ENCODE measurements around the gene PTPN13.

PTPN13 gene

DNA sequence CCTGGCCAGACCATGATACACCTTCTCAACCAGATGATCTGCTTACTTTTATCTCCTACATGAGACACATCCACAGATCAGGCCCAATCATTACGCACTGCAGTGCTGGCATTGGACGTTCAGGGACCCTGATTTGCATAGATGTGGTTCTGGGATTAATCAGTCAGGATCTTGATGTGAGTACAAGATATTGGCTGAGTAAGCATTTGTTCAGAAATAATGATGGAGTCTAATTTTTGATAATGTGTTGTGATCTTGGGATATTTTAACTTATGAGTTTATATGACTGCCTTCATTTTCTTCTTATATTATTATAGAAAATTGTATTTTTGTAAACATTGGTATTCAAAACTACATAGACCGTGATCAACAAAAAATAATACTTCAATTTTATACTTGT lies 215.7 kb downstream of the PTPN13 start:
- no peak for FAIRE-seq
- DNase-seq (ENCODE audit: insufficient read length, low spot score): no peak

DNA sequence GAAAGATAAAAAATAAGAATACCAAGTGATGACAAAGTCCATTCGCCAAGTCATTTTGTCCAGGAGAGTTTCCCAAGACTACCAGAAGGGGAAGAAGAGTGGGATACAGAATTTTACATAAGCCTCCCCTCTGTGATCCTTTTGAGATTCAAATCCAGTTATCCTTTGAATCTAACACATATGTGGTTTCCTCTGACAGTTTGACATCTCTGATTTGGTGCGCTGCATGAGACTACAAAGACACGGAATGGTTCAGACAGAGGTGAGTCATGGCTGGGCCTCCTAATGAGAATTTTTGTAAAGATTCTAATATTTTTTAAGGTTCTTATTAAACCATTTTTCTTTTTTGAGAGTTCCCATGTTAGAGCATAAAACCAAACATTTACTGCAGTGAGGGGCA lies 216.7 kb downstream of the PTPN13 start:
- FAIRE-seq (no peak), DNase-seq (ENCODE audit: insufficient read length, low spot score) (no peak)

DNA sequence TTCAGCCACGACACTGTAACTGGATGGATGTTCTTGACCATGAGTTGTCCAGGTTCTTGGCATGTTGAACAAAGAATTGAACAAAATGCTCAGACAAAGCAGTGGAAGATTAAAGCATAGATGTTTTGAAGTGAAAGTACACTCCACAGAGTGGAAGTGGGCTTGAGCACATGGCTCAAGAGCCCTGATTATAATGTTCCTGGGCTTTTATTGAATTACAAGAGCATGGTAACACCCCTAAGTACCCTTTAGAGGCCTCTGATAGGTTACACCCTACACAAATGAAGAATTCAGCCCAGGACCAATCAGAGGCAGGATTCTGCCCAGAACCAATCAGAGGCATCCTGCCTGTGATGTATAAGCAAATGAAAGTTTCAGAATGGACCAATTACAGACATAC lies 221.5 kb downstream of the PTPN13 start:
- FAIRE-seq (no peak), DNase-seq (ENCODE audit: insufficient read length, low spot score) (no peak)

DNA sequence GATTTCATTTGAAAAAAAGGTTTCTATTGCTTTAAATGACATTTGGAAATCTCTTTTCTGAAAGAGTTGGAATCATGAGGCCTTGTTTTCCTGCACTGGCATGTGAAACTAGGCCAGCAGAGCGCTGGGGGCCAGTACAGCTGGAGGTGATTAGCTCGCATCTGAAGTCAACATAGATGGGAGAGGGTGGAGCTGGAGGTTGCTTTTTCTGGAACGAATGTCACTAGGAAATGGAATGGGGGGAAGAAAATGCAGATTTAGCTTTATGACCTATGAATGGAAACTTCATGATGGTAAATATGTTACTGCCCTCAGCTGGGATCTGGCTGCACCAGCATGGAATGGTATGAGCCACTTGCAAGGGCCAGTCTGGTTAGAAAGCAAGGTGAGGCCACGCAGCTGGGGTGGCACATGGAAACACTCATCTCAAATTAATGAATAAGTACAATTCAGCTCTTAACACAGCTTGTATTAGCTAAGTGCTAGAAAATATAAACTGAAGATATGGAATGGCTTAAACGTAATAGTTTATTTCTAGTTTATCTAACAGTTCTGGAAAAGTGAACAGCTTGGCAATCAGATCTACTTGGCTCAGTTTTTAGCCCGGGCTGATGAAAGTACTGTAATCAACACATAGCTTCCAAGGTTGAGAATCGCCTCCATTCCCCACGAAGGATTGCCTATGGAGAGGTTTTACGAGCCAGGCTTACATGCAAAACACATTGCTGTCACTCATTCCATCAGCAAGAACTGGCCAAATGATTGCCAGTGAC lies 222.6 kb downstream of the PTPN13 start:
- FAIRE-seq (no peak), DNase-seq (ENCODE audit: insufficient read length, low spot score) (no peak)

DNA sequence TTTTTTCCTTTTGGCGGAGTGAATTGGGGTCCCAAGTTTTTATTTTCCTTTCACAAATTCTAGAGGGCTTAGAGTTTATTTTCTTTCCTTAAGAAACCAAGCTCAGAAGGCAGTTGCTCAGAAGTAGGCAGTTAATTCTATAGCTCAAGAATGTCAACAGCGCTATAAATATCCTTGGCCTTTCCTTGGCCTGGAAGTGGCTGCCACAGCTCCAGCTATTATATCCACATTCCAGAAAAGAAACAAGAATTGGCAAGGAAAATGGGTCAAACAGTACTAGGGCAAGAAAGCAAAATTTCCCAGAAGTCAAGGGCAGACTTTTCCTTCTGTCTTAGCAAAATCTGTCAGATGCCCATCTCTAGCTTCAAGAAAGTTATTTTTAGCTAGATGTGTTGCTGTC lies 224.1 kb downstream of the PTPN13 start:
- FAIRE-seq (no peak), DNase-seq (ENCODE audit: insufficient read length, low spot score) (no peak)

DNA sequence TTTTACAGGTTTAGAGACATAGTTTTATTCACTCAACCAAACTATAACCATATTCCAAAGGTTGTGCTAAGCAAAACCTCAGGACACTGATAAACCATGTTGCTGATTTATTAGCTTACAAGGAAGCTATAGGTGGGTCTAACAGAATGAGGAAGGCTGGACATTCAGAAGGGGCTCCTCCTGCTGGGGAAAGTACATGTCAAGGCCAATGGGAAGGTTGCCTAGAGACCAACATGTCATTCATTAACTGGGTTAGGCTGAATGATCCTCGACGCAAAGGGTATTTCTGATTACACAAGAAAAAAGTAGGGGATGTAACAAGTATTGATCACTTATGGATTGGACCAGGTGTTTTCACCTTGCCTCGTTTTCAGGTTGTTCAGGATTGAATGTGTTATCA lies 224.7 kb downstream of the PTPN13 start:
- no peak for DNase-seq (ENCODE audit: insufficient read length, low spot score)
- no peak for FAIRE-seq

DNA sequence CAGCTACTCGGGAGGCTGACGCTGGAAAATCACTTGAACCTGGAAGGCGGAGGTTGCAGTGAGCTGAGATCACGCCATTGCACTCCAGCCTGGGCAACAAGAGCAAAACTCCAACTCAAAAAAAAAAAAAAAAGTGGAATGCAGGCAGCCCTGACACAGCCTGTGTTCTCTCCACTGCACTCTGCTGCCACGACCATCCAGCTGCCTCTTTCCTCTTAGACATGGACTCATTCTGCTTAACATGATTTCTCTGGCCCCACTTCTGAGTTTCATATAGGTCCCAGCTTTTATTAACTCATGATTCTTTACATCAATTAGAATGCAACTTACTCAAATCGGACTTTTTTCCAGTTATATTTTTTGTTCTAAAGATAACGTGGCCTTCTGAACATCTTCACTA lies 225.4 kb downstream of the PTPN13 start:
- no peak for DNase-seq (ENCODE audit: insufficient read length, low spot score)
- FAIRE-seq: no peak

DNA sequence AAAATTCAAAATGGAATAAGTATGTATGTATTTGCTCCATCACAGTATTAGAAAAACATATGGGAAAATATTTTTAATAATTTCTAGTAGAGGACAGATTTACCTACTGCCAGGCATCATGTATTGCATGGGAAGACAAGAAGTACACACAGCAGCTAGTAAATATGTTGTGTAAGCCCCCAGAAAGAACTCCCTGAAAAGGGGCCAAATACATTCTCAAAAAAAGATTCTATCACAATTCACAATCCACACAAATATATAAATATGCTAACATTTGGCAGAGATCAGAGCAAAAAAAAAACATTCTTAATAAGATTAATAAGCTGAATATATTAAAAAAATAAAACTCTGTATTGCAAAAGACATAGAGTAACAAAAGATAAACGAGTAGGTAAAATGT lies 227.0 kb downstream of the PTPN13 start:
- DNase-seq (ENCODE audit: insufficient read length, low spot score): no peak
- no peak for FAIRE-seq

DNA sequence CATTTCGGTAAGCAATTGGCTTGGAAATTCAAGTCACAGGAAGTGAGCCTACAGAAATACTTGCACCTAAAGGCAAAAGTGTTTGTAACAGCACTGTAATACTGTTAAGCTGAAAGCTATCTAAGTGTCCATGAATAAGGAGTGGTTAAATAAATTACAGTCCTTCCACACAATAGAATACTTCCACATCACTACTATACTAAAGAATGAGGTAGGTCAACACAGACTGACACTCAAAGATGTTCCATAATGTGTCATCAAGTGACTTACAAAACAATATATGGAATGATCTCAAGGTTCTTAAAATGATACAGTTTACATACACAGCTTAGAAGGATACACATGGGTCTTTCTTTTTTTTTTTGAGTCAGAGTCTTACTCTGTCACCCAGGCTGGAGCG lies 228.0 kb downstream of the PTPN13 start:
- FAIRE-seq (no peak), DNase-seq (ENCODE audit: insufficient read length, low spot score) (no peak)

DNA sequence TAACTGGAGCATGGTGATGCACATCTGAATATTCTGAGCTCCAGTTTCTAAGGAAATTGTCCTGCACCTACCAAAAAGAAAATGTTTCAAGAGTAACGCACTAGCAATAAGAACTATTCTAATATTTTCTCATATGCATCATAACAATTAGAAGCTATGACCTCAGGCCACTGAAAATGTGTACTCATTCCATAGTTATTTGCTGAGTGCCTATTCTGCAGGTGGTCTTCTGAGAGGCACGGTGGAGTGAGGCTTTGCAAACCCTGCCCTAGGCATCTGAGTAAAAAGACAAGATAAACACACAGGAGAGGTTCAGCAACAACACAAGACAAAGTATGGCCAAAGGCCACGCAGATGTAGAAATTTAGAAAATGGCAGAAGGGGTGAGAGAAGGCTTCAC lies 231.4 kb downstream of the PTPN13 start:
- peak; percentile 8 for DNase-seq (ENCODE audit: insufficient read length, low spot score)
- FAIRE-seq: no peak

DNA sequence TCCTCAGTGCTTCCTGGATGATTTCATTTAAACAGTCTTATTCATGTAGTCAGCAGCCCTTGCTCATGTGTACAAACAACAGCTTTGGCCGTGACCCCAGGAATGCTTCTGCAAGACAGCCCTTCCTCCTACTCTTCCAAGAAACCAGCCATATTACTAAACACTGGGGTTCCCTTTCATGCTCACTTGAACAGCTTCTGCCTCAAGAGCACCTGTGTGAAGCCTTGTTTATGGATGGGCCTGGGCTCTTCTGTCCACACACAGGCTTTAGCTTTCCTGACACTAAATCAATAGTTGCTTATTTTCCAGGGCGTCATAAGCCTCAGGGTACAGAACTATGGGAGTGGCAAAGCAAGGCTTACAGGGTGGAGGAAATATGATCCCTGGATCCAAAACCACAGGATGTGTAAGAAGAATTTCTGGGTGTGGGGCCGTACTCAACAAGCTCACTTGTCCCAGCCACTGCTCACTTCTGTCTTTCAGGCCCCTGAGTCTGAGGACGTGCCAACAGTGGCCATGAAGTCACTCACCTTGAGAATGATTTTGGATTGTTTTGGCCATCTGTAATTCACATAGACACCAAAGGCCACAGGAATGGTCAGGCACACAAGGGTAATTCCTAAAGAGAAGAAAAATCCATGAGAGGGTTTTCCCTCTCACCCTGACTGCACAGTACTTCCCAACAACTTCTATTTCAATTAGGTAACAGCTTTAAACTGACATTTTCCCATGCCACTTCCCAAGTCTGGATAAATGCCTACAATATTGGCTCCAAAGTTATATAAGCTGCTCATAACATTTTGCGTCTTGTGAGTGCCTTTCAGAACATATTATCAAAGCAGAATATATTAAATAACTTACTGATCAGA lies 237.4 kb downstream of the PTPN13 start:
- FAIRE-seq: no peak

DNA sequence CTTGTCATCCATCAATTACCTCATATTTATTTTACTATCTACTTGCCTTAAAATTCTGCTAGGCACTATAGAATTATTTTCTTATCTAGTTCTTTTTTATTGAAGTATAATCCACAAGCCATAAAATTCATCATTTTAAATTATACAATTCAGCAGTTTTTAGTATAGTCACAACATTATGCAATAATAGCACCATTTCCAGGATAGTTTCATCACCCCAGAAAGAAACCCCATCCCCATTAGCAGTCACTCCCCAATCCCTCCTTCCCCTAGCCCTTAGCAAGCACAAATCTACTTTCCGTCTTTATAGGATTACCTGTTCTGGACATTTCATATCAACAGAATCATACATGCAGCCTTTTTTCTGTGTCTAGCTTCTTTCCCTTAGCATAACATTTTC lies 239.5 kb downstream of the PTPN13 start:
- no peak for FAIRE-seq
- no peak for DNase-seq (ENCODE audit: insufficient read length, low spot score)

More for the DNA sequence above, 237.4 kb downstream of the PTPN13 start:
- peak; percentile 64 for DNase-seq (ENCODE audit: insufficient read length, low spot score)

DNA sequence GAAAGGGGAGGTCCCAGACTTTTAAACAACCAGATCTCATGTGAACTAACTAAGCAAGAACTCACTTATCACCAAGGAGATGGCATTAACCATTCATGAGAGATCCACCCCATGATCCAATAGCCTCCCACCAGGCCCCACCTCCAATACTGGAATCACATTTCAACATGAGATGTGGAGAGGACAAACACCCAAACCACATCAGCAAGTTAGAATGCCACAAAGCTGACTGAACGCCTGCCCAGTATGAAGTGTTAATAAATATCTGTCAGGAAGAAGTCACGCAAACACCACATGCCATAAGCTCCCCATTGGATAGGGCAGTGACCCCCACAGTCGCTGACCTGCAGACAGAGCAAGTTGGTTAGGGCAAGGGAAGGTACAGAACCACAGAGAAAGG lies 240.8 kb downstream of the PTPN13 start:
- peak; percentile 21 for DNase-seq (ENCODE audit: insufficient read length, low spot score)
- peak; percentile 80 for FAIRE-seq

DNA sequence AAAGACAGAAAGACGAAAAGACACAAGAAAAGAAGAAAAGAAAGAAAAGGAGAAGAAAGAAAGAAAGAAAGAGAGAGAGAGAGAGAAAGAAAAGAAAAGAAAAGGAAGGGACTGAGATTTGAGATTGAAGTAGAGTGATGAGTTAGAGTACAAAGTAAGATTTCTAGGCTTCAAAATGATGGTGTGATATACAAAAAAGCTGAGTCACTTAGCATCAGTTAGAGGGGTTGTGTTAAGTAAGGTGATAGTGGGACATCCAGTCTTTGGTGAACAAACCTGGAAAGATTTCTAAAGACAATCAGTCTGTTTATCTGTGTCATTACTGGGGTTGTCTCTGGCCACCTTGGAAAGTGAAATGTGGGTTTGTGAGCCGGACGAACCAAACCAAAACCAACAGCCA lies 241.6 kb downstream of the PTPN13 start:
- DNase-seq (ENCODE audit: insufficient read length, low spot score) (no peak), FAIRE-seq (no peak)

DNA sequence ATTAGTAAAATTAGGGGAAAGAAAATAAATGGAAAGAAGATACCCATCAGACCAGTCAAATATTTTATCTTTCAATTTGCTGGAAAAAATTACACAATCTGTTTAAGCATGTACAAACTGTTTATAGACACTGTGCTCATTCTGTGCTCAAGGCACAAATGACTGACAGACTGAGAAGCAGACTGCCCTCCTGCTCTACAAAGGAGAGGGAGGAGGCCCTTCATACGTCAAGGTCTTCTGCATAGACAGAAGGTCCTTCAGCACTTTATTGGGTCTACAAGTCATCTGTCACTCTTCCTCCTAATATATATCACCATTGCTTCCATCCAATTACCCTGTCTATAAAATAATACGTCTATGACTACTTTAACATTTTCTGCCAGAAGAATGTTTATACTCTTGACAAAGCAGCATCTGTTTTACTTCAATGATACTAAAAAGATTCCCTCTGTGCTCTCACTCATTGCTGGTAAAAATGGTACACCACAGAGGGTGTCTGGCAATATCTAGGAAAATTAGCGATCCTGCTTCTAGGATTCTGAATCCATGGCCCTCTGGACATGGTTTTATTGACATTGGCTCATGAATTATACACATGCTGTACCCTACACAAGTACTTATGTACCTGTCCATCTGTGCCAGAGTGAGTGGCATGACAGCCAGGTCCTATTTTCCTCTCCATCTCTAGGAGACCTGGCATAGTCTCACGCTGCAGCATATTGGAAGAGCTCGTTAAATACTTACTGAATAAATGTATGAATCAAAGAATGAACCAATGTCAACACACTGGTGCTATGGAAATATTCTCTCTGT lies 243.8 kb downstream of the PTPN13 start:
- FAIRE-seq: no peak
- no peak for DNase-seq (ENCODE audit: insufficient read length, low spot score)

DNA sequence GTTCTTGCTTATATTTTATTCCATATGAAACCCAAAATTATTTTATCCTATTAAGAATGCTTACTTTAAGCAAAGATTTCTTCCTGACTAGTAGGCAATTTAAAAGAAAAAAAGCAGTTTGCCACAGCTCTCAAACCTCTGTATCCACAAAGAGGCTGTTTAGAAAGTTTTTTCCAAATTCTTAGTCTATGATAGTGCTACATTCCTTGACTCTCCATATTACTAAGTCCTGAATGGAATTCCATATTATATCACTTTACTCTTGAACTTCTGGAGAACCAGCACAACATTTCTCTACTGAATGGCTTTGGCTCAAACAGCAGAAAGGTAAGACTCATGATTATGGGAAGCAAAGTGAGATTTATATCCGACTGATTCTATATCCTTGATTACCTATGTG lies 246.7 kb downstream of the PTPN13 start:
- no peak for FAIRE-seq
- no peak for DNase-seq (ENCODE audit: insufficient read length, low spot score)

DNA sequence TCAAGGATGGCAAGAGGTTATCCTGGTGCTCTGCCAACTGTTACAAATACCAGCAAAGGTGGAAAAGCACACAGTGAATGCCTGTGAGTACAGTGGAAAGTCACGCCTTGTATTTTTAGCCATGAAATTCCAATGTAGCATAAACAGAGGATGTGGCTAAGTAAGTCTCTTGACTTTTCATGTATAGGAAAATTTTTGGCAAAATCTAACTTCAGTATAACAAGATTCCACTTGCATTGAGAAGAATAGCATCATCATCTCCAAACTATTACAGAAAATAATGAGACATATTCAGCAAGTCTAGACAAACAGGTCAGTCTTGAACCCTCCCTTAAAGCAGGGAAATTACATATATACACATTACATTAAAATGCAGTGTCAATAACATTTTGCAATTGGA lies 247.2 kb downstream of the PTPN13 start:
- no peak for DNase-seq (ENCODE audit: insufficient read length, low spot score)

DNA sequence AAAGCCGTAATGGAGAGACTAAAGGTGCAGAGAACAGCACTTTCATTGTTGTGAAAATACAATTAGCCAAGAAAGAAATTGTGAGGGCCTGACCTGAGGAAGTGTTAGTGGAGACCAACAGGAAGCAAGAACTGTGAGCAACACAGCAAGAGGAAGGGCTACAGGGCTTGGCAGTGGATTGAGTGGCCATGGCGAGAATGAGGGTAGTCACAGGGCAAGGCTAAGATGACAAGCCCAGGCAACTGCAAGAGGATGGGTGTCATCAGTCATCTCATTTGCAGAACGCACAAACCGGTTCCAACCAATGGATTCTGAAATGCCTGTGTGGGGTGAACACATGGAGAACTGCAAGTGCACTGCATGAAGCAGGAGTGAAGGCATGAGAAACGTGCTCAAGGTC lies 251.5 kb downstream of the PTPN13 start:
- no peak for DNase-seq (ENCODE audit: insufficient read length, low spot score)

More for the DNA sequence above, 247.2 kb downstream of the PTPN13 start:
- FAIRE-seq: no peak

DNA sequence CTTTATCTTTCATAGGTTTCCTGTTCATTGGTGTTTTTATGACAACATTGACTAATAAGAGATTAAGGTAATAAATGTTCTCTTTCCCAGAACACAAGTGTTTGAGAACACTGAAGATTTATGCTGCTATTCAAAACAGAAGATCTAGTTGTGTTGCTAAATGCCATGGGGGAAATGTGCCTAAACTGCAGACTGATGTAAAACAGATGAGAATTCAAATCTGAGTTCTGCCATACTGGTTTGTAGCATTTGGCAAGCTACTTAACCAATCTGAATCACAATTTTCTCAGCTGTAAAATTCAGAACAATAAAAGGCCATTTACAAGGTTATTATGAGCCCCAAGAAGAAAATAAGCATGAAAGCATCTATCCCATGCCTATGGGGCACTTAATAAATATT lies 252.8 kb downstream of the PTPN13 start:
- no peak for DNase-seq (ENCODE audit: insufficient read length, low spot score)

More for the DNA sequence above, 251.5 kb downstream of the PTPN13 start:
- FAIRE-seq: no peak

DNA sequence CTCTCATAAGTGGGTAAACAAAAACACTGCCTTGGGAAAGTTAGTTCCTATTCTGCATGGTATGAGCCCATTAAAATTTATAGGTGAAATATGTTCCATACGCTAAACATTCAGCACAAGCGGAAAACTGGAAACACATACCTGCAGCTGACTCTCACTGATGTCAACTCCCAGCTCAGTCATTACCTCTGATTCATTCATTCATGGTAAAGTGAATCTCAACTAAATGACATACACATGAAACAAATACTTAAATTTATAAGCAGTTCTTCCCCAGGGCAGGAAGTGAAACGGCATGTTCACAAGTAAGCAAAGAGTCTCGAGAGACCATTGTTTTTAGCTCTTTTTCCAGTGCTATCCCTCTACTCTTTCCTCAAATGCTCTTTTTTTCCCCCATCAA lies 253.5 kb downstream of the PTPN13 start:
- DNase-seq (ENCODE audit: insufficient read length, low spot score): no peak
- FAIRE-seq: no peak

More for the DNA sequence above, 252.8 kb downstream of the PTPN13 start:
- FAIRE-seq: no peak

DNA sequence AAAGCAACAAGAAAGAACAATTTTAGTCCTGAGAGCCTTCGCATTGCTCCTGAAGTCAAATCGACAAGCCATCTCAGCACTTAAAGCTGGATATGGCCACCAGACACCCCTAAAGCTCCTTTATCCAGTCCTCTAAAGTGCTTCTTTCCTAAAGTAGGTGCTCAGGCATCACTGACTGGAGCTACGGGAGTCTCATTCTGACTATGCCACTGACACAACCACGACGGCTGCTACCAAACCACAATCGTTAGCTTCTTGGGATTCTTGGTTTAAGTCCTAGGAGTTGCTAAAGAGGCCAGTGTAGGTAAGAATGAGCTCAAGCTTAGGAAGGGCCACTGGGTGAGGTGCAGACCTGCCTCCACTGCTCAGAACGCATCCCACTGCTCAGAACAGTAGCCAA lies 254.0 kb downstream of the PTPN13 start:
- FAIRE-seq (no peak), DNase-seq (ENCODE audit: insufficient read length, low spot score) (no peak)
